Osteocyte (in vitro differentiated cells): Measurements from ENCODE around the gene OR6M1. TPM values are rescaled to one million over a fixed set of nuclear protein-coding genes. Genes with fewer than 3 reads are reported as not detected.

ENCODE experiments used
- DNase-seq: peaks from one replicate; pipeline ENCODE4 v3.0.0; 2021; ENCODE audit warnings: mixed read lengths; ENCODE audit not compliant: unreplicated experiment; ENCODE audit errors: extremely low spot score
- H3K27ac Mint-ChIP-seq: one replicate; pipeline ENCODE4 v1.8.0; 2021; ENCODE audit warnings: mild to moderate bottlenecking, mixed read lengths; ENCODE audit not compliant: unreplicated experiment
- H3K27me3 Mint-ChIP-seq: one replicate; pipeline ENCODE4 v1.8.0; 2021; ENCODE audit warnings: mixed read lengths; ENCODE audit not compliant: unreplicated experiment
- H3K36me3 Mint-ChIP-seq: one replicate; pipeline ENCODE4 v1.8.0; 2021; ENCODE audit warnings: mixed read lengths; ENCODE audit not compliant: unreplicated experiment
- H3K4me1 Mint-ChIP-seq: one replicate; pipeline ENCODE4 v1.8.0; 2021; ENCODE audit warnings: mixed read lengths; ENCODE audit not compliant: unreplicated experiment
- H3K4me3 Mint-ChIP-seq: one replicate; pipeline ENCODE4 v1.8.0; 2021; ENCODE audit warnings: mild to moderate bottlenecking, moderate library complexity, mixed read lengths; ENCODE audit not compliant: unreplicated experiment
- H3K9me3 Mint-ChIP-seq: one replicate; pipeline ENCODE4 v1.8.0; 2021; ENCODE audit warnings: mixed read lengths; ENCODE audit not compliant: unreplicated experiment
- CTCF ChIP-seq: fragments of 200-600 bp; sonication (generic); IDR thresholded peaks from 2 replicates; pipeline ENCODE4 v1.5.0; 2021; ENCODE audit warnings: antibody characterized with exemption, mild to moderate bottlenecking, moderate library complexity
- total RNA-seq: library from RNA; stranded (reverse); gene quantifications from 2 replicates; pipeline ENCODE4 v1.2.1, GENCODE V29; 2021

OR6M1 gene
- total RNA-seq, 1 donor from 2014 or later, result not detected

GRCh38 chr11:123799438-123799837 is 6.7 kb downstream of the OR6M1 start:
- Mint-ChIP-seq H3K27me3 (no peaks in the 10 kb centered on the region), H3K4me3 (no peak overlapping the region), H3K36me3 (no peaks in the 10 kb centered on the region), H3K27ac (no peak overlapping the region), H3K9me3 (peaks cover 5% of the 10 kb centered on the region), H3K4me1 (no peaks in the 10 kb centered on the region)
- DNase-seq, result no peak
- TF ChIP-seq CTCF, result no peak

GRCh38 chr11:123798513-123799252 is 7.5 kb downstream of the OR6M1 start:
- H3K4me3 Mint-ChIP-seq, result no peak overlapping the region
- peaks cover 5% of the 10 kb centered on the region for H3K9me3 Mint-ChIP-seq

DNA sequence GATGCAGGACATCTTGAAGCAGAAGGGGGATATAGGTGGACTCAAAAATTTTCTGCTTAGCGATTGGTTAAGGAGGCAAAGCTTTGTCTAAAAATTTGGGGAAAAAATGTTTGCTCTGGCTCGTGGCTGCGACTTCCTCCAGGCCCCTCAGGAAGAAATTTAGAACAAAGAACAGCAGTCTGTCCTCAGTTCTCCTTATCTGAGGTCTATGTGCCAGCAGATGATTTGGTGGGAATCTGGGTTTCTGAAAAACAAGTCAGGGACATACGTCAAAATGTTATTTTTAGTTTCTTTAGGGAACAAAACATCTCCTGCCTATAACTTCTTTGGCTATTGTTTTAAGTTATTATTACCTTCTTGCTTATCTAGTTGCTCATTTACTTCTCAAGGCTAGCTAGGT is 8.1 kb downstream of the OR6M1 start:
- no peaks in the 10 kb centered on the region for H3K4me1 Mint-ChIP-seq
- H3K27ac Mint-ChIP-seq, result no peak overlapping the region
- TF ChIP-seq CTCF, result no peak
- H3K9me3 Mint-ChIP-seq, result peaks cover 5% of the 10 kb centered on the region
- no peaks in the 10 kb centered on the region for H3K27me3 Mint-ChIP-seq
- no peak overlapping the region for H3K4me3 Mint-ChIP-seq
- no peaks in the 10 kb centered on the region for H3K36me3 Mint-ChIP-seq
- DNase-seq, result no peak

More at GRCh38 chr11:123798513-123799252, 7.5 kb downstream of the OR6M1 start:
- no peak for DNase-seq
- no peak for TF ChIP-seq CTCF
- H3K36me3 Mint-ChIP-seq, result no peaks in the 10 kb centered on the region
- H3K27me3 Mint-ChIP-seq, result no peaks in the 10 kb centered on the region
- no peaks in the 10 kb centered on the region for H3K4me1 Mint-ChIP-seq
- H3K27ac Mint-ChIP-seq, result no peak overlapping the region

DNA sequence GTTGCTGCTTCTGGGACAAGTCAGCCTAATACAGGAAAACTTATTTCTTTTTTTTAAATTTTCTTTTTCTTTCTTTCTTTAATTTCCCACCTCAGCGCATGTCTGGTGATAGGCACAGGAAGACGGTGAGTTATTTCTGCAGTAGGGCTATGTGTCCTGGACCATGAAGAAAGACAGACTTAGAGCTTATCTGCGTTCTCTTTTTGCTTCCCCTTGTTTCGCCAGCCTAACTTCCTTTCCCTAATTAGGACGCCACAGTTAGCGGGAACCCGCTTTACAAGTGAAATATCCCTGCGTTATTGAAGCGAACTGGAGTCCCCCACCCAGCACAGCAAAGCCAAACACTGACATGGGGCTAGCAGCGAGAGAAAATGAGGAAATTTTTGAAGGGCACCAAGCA is 8.6 kb downstream of the OR6M1 start:
- Mint-ChIP-seq H3K27ac (no peak overlapping the region), H3K4me1 (no peaks in the 10 kb centered on the region), H3K36me3 (no peaks in the 10 kb centered on the region), H3K27me3 (no peaks in the 10 kb centered on the region), H3K4me3 (no peak overlapping the region), H3K9me3 (peaks cover 5% of the 10 kb centered on the region)
- no peak for TF ChIP-seq CTCF
- DNase-seq, result no peak

GRCh38 chr11:123797114-123797513 is 9.0 kb downstream of the OR6M1 start:
- no peaks in the 10 kb centered on the region for H3K36me3 Mint-ChIP-seq
- H3K9me3 Mint-ChIP-seq, result peaks cover 5% of the 10 kb centered on the region
- H3K27ac Mint-ChIP-seq, result no peak overlapping the region
- DNase-seq, result no peak
- H3K4me1 Mint-ChIP-seq, result no peaks in the 10 kb centered on the region
- H3K27me3 Mint-ChIP-seq, result no peaks in the 10 kb centered on the region
- H3K4me3 Mint-ChIP-seq, result no peak overlapping the region
- TF ChIP-seq CTCF, result no peak
